H9 (cell line): ENCODE results near the gene C1orf74. TPM values are rescaled to one million over a fixed set of nuclear protein-coding genes. Genes with fewer than 3 reads are reported as not detected.
"Not testable (repeated sequence)": the region's sequence is repeated elsewhere in the genome, so short reads cannot be mapped to it uniquely, and the experiment has no call there.

Source experiments
- DNase-seq: peaks from one replicate; pipeline ENCODE4 v3.0.0-alpha.2; 2017
- H2AFZ ChIP-seq: one replicate; pipeline ENCODE4 v1.6.1; 2013; ENCODE audit warnings: mild to moderate bottlenecking, low read length, control low read depth, moderate library complexity
- H2AK5ac ChIP-seq: 2 replicates; pipeline ENCODE4 v1.6.1; 2013; ENCODE audit warnings: low read length, control low read depth, mixed read lengths; ENCODE audit not compliant: insufficient read length
- H2BK120ac ChIP-seq: one replicate; pipeline ENCODE4 v1.6.1; 2013; ENCODE audit warnings: low read depth, mild to moderate bottlenecking, low read length, control low read depth, inconsistent platforms; ENCODE audit not compliant: poor library complexity, severe bottlenecking
- H2BK12ac ChIP-seq: 2 replicates; pipeline ENCODE4 v1.6.1; 2013; ENCODE audit warnings: low read length, control low read depth, mixed read lengths, low read depth; ENCODE audit not compliant: insufficient read length
- H2BK15ac ChIP-seq: 2 replicates; pipeline ENCODE4 v1.6.1; 2013; ENCODE audit warnings: low read depth, low read length, control low read depth
- H2BK20ac ChIP-seq: one replicate; pipeline ENCODE4 v1.6.1; 2013; ENCODE audit warnings: low read depth, mild to moderate bottlenecking, low read length, control low read depth, inconsistent platforms; ENCODE audit not compliant: poor library complexity, severe bottlenecking
- H2BK5ac ChIP-seq: 2 replicates; pipeline ENCODE4 v1.6.1; 2013; ENCODE audit warnings: low read length, control low read depth, mixed read lengths; ENCODE audit not compliant: insufficient read length
- H3K14ac ChIP-seq: 2 replicates; pipeline ENCODE4 v1.6.1; 2013; ENCODE audit warnings: low read length, control low read depth; ENCODE audit not compliant: insufficient read depth
- H3K18ac ChIP-seq: 2 replicates; pipeline ENCODE4 v1.6.1; 2013; ENCODE audit warnings: low read depth, mild to moderate bottlenecking, mixed read lengths, low read length, control low read depth; ENCODE audit not compliant: insufficient read length
- H3K23ac ChIP-seq: 2 replicates; pipeline ENCODE4 v1.6.1; 2013; ENCODE audit warnings: low read length, control low read depth, mixed read lengths, low read depth; ENCODE audit not compliant: insufficient read length
- H3K23me2 ChIP-seq: 2 replicates; pipeline ENCODE4 v1.6.1; 2013; ENCODE audit warnings: low read depth, mild to moderate bottlenecking, mixed read lengths, low read length, control low read depth; ENCODE audit not compliant: insufficient read length, poor library complexity, severe bottlenecking
- H3K27ac ChIP-seq: 2 replicates; pipeline ENCODE4 v1.5.1; 2013; ENCODE audit warnings: low read length, control low read depth, mixed read lengths, low read depth; ENCODE audit not compliant: insufficient read length
- H3K27me3 ChIP-seq: 2 replicates; pipeline ENCODE4 v1.6.1; 2013; ENCODE audit warnings: low read length, control low read depth, inconsistent platforms; ENCODE audit not compliant: insufficient read depth
- H3K4ac ChIP-seq: 2 replicates; pipeline ENCODE4 v1.6.1; 2013; ENCODE audit warnings: low read depth, mild to moderate bottlenecking, control low read depth, inconsistent platforms, low read length, moderate library complexity
- H3K4me1 ChIP-seq: 2 replicates; pipeline ENCODE4 v1.6.1; 2013; ENCODE audit warnings: low read length, control low read depth, inconsistent platforms; ENCODE audit not compliant: insufficient read depth
- H3K4me2 ChIP-seq: 2 replicates; pipeline ENCODE4 v1.6.1; 2013; ENCODE audit warnings: low read length, control low read depth, mixed read lengths; ENCODE audit not compliant: insufficient read length, insufficient read depth
- H3K56ac ChIP-seq: 2 replicates; pipeline ENCODE4 v1.6.1; 2013; ENCODE audit warnings: low read depth, mild to moderate bottlenecking, mixed read lengths, low read length, control low read depth; ENCODE audit not compliant: insufficient read length
- H3K79me1 ChIP-seq: 2 replicates; pipeline ENCODE4 v1.6.1; 2013; ENCODE audit warnings: low read depth, mild to moderate bottlenecking, moderate library complexity, low read length, control low read depth, inconsistent platforms; ENCODE audit not compliant: insufficient read depth, poor library complexity, severe bottlenecking
- H3K79me2 ChIP-seq: 2 replicates; pipeline ENCODE4 v1.6.1; 2013; ENCODE audit warnings: low read length, control low read depth, inconsistent platforms; ENCODE audit not compliant: insufficient read depth
- H3K9ac ChIP-seq: 2 replicates; pipeline ENCODE4 v1.6.1; 2013; ENCODE audit warnings: low read length, control low read depth, mixed read lengths; ENCODE audit not compliant: insufficient read length; ENCODE audit errors: extremely low read depth
- H3K9me3 ChIP-seq: one replicate; pipeline ENCODE4 v1.6.1; 2013; ENCODE audit warnings: low read depth, low read length, inconsistent platforms; ENCODE audit not compliant: control insufficient read depth
- H3T11ph ChIP-seq: one replicate; pipeline ENCODE4 v1.6.1; 2013; ENCODE audit warnings: mild to moderate bottlenecking, low read length, control low read depth, inconsistent platforms
- H4K20me1 ChIP-seq: one replicate; pipeline ENCODE4 v1.6.1; 2013; ENCODE audit not compliant: control insufficient read depth, insufficient read length, insufficient read depth
- H4K5ac ChIP-seq: 2 replicates; pipeline ENCODE4 v1.6.1; 2013; ENCODE audit warnings: low read depth, mild to moderate bottlenecking, mixed read lengths, low read length, control low read depth; ENCODE audit not compliant: insufficient read length
- H4K8ac ChIP-seq: replicated peaks from 2 replicates; pipeline ENCODE4 v1.6.1; 2013; ENCODE audit warnings: low read length, control low read depth, mixed read lengths, low read depth; ENCODE audit not compliant: insufficient read length
- H4K91ac ChIP-seq: 2 replicates; pipeline ENCODE4 v1.6.1; 2013; ENCODE audit warnings: low read depth, mild to moderate bottlenecking, moderate library complexity, mixed read lengths, low read length, control low read depth; ENCODE audit not compliant: insufficient read length
- H3K27ac Mint-ChIP-seq, 3 experiments: 2 replicates in 2 of 3; 3 replicates in 1 of 3; pipeline ENCODE4 v1.8.0; 2020 to 2021; ENCODE audit warnings: mixed read lengths in 3 of 3, mild to moderate bottlenecking in 1 of 3, moderate library complexity in 1 of 3
- H3K27me3 Mint-ChIP-seq: 2 replicates; pipeline ENCODE4 v1.8.0; 2021; ENCODE audit warnings: low read depth, mild to moderate bottlenecking, moderate library complexity, mixed read lengths
- H3K36me3 Mint-ChIP-seq, 3 experiments: 2 replicates in 2 of 3; 3 replicates in 1 of 3; pipeline ENCODE4 v1.8.0; 2020 to 2021; ENCODE audit warnings: low read depth in 3 of 3, mixed read lengths in 3 of 3; ENCODE audit not compliant: insufficient read depth in 1 of 3
- H3K4me1 Mint-ChIP-seq, 2 experiments: 2 replicates each; pipeline ENCODE4 v1.8.0; 2020; ENCODE audit warnings: mixed read lengths in 2 of 2
- H3K4me3 Mint-ChIP-seq, 2 experiments: 2 replicates in 1 of 2; 3 replicates in 1 of 2; pipeline ENCODE4 v1.8.0; 2020 to 2021; ENCODE audit warnings: mild to moderate bottlenecking in 2 of 2, mixed read lengths in 2 of 2, moderate library complexity in 1 of 2
- H3K9me3 Mint-ChIP-seq, 2 experiments: 2 replicates in 1 of 2; 3 replicates in 1 of 2; pipeline ENCODE4 v1.8.0; 2020; ENCODE audit warnings: mild to moderate bottlenecking in 2 of 2, mixed read lengths in 2 of 2, moderate library complexity in 1 of 2
- CTCF ChIP-seq: fragments of 200-600 bp; sonication (generic); conservative IDR thresholded peaks from 3 replicates; pipeline ENCODE4 v1.8.0; 2021; ENCODE audit warnings: antibody characterized with exemption, mild to moderate bottlenecking
- WGBS: extraction: QIAGEN DNeasy Blood & Tissue Kit; methylation state at CpG from one replicate; pipeline ENCODE4 v1.1.7; 2013; ENCODE audit warnings: missing lambda C conversion rate, low lambda C conversion rate, mixed read lengths; ENCODE audit not compliant: insufficient read length; ENCODE audit errors: extremely low coverage; 5-methylcytosine and 5-hydroxymethylcytosine counted together
- total RNA-seq: library from RNA; stranded (reverse); gene quantifications from 2 replicates; pipeline ENCODE4 v1.2.1, GENCODE V29; 2021

C1orf74 gene
- total RNA-seq, 1 experiment from 2014 or later, result 2.4 TPM

GRCh38 chr1:209797978-209798639 lies 13.8 kb upstream of the C1orf74 start:
- no peak overlapping the region for H3K18ac ChIP-seq
- H3K27me3 ChIP-seq, result no peaks in the 10 kb centered on the region
- DNase-seq, result peak; percentile 41
- Mint-ChIP-seq H3K4me3 (no peak overlapping the region), H3K36me3 (peaks cover 5 to 26% (median 19%) of the 10 kb centered on the region in 3 experiments; a peak in 6 of 7 replicates), H3K4me1 (peaks cover 8% of the 10 kb centered on the region in 2 experiments), H3K9me3 (no peaks in the 10 kb centered on the region), H3K27me3 (no peaks in the 10 kb centered on the region; the same call in 1 of the 2 replicates), H3K27ac (peak overlapping the region in 1 of 3 experiments; percentile 70; a peak in 2 of 7 replicates)
- no peak overlapping the region for H2BK20ac ChIP-seq
- no peaks in the 10 kb centered on the region for H3K79me2 ChIP-seq
- H4K91ac ChIP-seq, result no peak overlapping the region
- H3K23ac ChIP-seq, result no peak overlapping the region
- no peak overlapping the region for H2BK120ac ChIP-seq
- no peak overlapping the region for H3T11ph ChIP-seq
- no peak overlapping the region for H4K5ac ChIP-seq
- no peaks in the 10 kb centered on the region for H3K23me2 ChIP-seq
- H3K9ac ChIP-seq, result no peak overlapping the region
- WGBS, result no CpG with 5 or more reads among the region's 9 CpGs
- no peak overlapping the region for H3K27ac ChIP-seq
- no peak overlapping the region for H2BK12ac ChIP-seq
- H2AFZ ChIP-seq, result no peak overlapping the region
- H3K4me1 ChIP-seq, result no peaks in the 10 kb centered on the region
- no peak overlapping the region for H2BK5ac ChIP-seq
- H3K79me1 ChIP-seq, result no peaks in the 10 kb centered on the region
- no peaks in the 10 kb centered on the region for H3K9me3 ChIP-seq
- no peak overlapping the region for H2BK15ac ChIP-seq
- no peaks in the 10 kb centered on the region for H4K20me1 ChIP-seq
- H3K56ac ChIP-seq, result no peak overlapping the region
- H2AK5ac ChIP-seq, result no peak overlapping the region
- TF ChIP-seq CTCF, result peak; percentile 61
- H3K4ac ChIP-seq, result no peak overlapping the region
- H3K14ac ChIP-seq, result no peak overlapping the region
- H4K8ac ChIP-seq, result no peak overlapping the region
- no peak overlapping the region for H3K4me2 ChIP-seq

- not testable (repeated sequence) for H3K4me3 Mint-ChIP-seq, H3K27me3 ChIP-seq
- no CpG with 5 or more reads among the region's 3 CpGs for WGBS
These were observed 9.4 kb upstream of the C1orf74 start for GRCh38 chr1:209793711-209794110.

More at GRCh38 chr1:209793711-209794110, 9.4 kb upstream of the C1orf74 start:
- H3K36me3 Mint-ChIP-seq, result peaks cover 5 to 53% (median 43%) of the 10 kb centered on the region in 3 experiments; a peak in 6 of 7 replicates
- not testable (repeated sequence) for H2AFZ ChIP-seq, H2AK5ac ChIP-seq, H2BK20ac ChIP-seq, H3K27me3 Mint-ChIP-seq, H4K91ac ChIP-seq, H4K8ac ChIP-seq, H3T11ph ChIP-seq, H3K9me3 Mint-ChIP-seq, H2BK15ac ChIP-seq, H3K4me1 Mint-ChIP-seq, H3K23me2 ChIP-seq, H3K56ac ChIP-seq, H4K5ac ChIP-seq, H3K79me2 ChIP-seq, H3K4me2 ChIP-seq, H3K27ac ChIP-seq, H3K27ac Mint-ChIP-seq, H3K79me1 ChIP-seq, H4K20me1 ChIP-seq, H2BK12ac ChIP-seq, H3K14ac ChIP-seq, H3K4me1 ChIP-seq, H2BK120ac ChIP-seq, H3K18ac ChIP-seq, H3K23ac ChIP-seq, H3K9ac ChIP-seq, H3K9me3 ChIP-seq, H2BK5ac ChIP-seq, DNase-seq, H3K4ac ChIP-seq
